Coronary artery (tissue), 2 donors: ENCODE measurements around the gene GYG1.
A peak's percentile ranks its signal among the peaks of the same experiment; 100 is the strongest.

Source experiments
- DNase-seq: peaks from one replicate; pipeline ENCODE4 v3.0.0-alpha.2; 2017; ENCODE audit warnings: low spot score
- H3K27ac ChIP-seq, 2 donors: fragments of 200-600 bp; sonication (generic); one replicate each; pipeline ENCODE4 v1.5.1; 2016 to 2019
- H3K4me3 ChIP-seq: fragments of 200-600 bp; sonication (generic); 2 replicates; pipeline ENCODE4 v1.5.1; 2016; ENCODE audit warnings: mild to moderate bottlenecking, moderate library complexity
- TF ChIP-seq, protein P1 (sequence below): fragments of 200-600 bp; sonication (generic); IDR thresholded peaks from one replicate; pipeline ENCODE4 v1.5.1; 2019; ENCODE audit warnings: antibody characterized with exemption

GYG1 gene

DNA sequence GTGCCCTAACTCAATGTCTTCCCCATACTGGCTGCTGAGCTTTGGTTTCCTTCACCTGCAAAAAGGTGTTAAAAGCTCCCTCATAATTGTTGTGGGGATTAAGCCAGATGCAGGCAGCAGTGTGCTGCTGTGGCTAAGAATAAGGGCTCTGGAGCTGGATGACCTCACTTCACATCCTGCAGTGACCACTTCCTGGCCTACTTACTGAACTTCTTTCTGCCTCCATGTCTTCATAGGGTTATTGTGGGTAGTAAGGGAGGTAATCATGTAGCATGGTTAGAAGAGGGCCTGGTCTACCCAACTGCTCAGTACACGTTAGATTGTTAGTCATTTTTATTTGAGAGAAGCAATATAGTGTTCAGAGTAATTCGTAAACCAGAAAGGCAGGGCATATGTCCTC, 18.4 kb downstream of the GYG1 start:
- no peak for DNase-seq
- TF ChIP-seq, protein P1, sequence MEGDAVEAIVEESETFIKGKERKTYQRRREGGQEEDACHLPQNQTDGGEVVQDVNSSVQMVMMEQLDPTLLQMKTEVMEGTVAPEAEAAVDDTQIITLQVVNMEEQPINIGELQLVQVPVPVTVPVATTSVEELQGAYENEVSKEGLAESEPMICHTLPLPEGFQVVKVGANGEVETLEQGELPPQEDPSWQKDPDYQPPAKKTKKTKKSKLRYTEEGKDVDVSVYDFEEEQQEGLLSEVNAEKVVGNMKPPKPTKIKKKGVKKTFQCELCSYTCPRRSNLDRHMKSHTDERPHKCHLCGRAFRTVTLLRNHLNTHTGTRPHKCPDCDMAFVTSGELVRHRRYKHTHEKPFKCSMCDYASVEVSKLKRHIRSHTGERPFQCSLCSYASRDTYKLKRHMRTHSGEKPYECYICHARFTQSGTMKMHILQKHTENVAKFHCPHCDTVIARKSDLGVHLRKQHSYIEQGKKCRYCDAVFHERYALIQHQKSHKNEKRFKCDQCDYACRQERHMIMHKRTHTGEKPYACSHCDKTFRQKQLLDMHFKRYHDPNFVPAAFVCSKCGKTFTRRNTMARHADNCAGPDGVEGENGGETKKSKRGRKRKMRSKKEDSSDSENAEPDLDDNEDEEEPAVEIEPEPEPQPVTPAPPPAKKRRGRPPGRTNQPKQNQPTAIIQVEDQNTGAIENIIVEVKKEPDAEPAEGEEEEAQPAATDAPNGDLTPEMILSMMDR = no peak
- no peak overlapping the region for H3K27ac ChIP-seq
- no peak overlapping the region for H3K4me3 ChIP-seq

DNA sequence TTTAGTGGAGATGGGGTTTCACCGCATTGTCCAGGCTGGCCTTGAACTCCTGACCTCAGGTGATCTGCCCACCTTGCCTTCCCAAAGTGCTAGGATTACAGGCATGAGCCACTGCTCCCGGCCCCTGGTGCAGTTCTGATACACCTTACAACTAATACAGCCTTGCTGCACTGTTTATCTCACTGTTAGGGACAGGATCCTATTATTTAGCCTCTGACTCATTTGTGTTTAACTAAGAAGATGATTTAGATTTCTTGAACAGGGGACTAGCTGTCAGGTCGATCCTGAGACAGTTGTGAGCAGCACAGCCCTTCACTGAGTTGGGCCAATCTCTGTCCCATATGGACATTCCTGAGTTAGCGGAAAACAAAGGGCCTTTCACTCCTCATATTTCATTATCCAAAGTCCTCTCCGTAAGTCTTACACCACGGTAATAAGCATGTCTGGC, 19.2 kb downstream of the GYG1 start:
- peak overlapping the region; percentile 50 to 64 for H3K27ac ChIP-seq
- no peak overlapping the region for H3K4me3 ChIP-seq
- no peak for DNase-seq
- TF ChIP-seq, protein P1 = no peak

DNA sequence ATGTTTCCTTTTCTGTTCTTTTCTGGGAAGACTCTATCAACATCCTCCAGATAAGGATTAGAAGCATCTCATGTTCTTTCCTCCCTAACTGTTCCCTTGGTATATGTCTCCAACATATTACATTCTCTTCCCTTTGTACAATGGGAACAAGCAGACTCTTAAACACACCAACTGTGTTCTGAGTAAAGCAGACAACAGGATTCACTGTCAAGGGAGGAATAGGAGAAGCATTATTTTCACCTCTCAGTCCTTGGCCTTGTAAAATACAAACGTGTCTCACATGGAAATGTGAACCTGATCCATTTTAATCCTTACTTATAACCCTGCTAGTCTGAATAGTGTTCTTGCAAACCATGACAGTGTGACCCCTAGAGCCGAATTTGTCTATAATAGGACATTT, 19.6 kb downstream of the GYG1 start:
- TF ChIP-seq, protein P1 = no peak
- Histone ChIP-seq H3K27ac (peak overlapping the region; percentile 50 to 64), H3K4me3 (no peak overlapping the region)
- no peak for DNase-seq

DNA sequence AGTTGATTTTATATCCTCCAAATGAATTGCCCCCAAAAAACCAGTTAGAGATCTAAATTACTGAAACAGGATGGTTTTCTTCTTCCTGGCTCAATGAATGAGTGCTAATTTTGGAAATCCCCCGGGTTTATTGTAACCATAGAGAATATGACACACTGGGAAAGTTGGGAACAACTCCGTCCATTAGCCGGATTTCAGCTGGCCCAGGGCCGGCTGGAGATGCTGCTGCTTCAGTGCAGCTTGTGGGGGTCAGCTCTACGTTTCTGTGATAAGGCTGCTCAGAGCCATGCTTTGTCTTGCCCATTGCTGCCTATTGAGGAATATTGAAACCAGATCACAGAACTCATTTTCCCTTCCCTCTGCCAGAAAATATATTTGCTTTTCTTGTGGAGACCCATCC, 20.3 kb downstream of the GYG1 start:
- DNase-seq = no peak
- H3K4me3 ChIP-seq = no peak overlapping the region
- peak overlapping the region; percentile 48 to 64 for H3K27ac ChIP-seq
- TF ChIP-seq, protein P1 = no peak

DNA sequence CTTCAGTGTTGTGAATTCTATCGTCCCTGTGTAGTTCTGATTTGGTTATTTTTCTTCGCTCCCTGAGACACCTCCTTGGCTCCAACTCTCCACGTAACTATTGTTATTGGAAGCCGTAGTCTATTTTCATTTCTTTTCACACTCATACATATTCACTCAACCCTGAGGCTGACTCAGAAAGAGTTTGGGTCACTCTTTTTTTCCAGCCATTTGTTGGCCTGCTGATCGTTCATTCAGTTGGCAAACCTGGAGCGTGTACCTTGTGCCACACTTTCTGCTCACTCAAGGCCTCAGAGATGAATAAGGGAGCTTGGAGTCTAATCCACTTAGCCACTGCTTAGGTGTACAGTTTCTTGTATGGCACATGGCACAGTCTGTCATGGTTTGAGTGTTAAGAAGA, 22.4 kb downstream of the GYG1 start:
- peak overlapping the region; percentile 52 to 54 for H3K27ac ChIP-seq
- H3K4me3 ChIP-seq = no peak overlapping the region
- DNase-seq = no peak
- TF ChIP-seq, protein P1 = no peak

DNA sequence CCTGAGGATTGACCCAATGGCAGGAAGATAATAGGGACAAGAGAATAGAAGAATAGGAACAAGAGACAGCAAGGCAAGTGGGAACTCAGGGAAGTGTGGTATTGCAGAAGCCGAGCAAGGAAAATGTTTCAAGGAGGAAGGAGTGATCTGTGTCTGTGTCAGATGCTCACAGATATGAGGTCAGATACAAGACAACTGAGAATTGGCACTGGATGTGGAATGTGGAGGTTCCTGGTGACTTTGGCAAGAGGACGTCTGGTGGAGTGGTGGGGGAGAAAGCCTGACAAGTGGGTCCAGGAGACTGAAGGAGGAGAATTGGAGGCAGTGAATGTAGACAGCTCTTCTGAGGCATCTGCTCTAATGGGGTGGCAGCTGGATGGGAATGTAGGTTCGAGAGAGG, 24.1 kb downstream of the GYG1 start:
- TF ChIP-seq, protein P1 = no peak
- Histone ChIP-seq H3K27ac (peak overlapping the region; percentile 29 to 44), H3K4me3 (no peak overlapping the region)
- DNase-seq = no peak

DNA sequence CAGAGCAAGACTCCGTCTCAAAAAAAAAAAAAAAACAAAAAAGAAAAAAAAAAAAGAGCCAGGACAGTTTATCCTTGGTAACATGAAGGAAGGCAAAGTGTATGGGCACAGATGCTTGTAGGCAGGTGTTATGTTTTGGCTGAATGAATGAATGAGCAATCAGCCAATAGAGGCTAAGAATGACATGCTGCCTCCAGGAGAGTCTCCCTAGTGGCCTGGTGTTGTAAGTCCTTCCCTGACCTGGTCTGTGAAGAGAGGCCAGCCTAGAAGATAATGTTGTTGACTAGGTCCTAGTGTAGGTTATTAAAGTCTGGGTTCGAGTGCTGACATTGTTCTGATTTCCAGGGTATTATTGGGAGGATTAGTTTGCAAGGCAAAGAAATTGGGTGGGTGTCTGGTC, 24.9 kb downstream of the GYG1 start:
- Histone ChIP-seq H3K27ac (peak overlapping the region; percentile 44 to 86), H3K4me3 (no peak overlapping the region)

More for the DNA sequence above, 24.9 kb downstream of the GYG1 start:
- DNase-seq = no peak
- TF ChIP-seq, protein P1 = no peak
